Activated T-helper 1 cell treated with anti-CD3 and anti-CD28 coated beads, Interleukin-2, amount 50 U/mL, for 16 hours (primary cell): ENCODE data around the gene KLC3.
"Not testable (repeated sequence)": the region's sequence is repeated elsewhere in the genome, so short reads cannot be mapped to it uniquely, and the experiment has no call there.

ENCODE experiments used
- DNase-seq, 2 donors: peaks; one replicate each; pipeline ENCODE4 v3.0.0-alpha.2; 2020; ENCODE audit warnings: low read depth in 1 of 2, low spot score in 1 of 2

KLC3 gene

GRCh38 chr19:45315304-45315703 is 25.2 kb upstream of the KLC3 start:
- DNase-seq: no peak

- DNase-seq: no peak
Observed at GRCh38 chr19:45320997-45321775, 19.4 kb upstream of the KLC3 start.

GRCh38 chr19:45321848-45322247 is 18.7 kb upstream of the KLC3 start:
- no peak for DNase-seq

- DNase-seq: no peak
Observed at GRCh38 chr19:45322311-45322710, 18.2 kb upstream of the KLC3 start.

GRCh38 chr19:45322744-45323281 is 17.7 kb upstream of the KLC3 start, which contains the start of gene CKM:
CKM (minus strand) TSS chr19:45322875; CDS start chr19:45319713, 3,162 bp downstream.
- DNase-seq: no peak

GRCh38 chr19:45323671-45324081 is 16.9 kb upstream of the KLC3 start:
- no peak for DNase-seq

GRCh38 chr19:45324349-45324907 is 16.1 kb upstream of the KLC3 start:
- no peak for DNase-seq

- no peak for DNase-seq
Observed at GRCh38 chr19:45327404-45328143, 13.0 kb upstream of the KLC3 start.

- no peak for DNase-seq
Observed at GRCh38 chr19:45331411-45331810, 9.1 kb upstream of the KLC3 start.

GRCh38 chr19:45333609-45334303 is 6.8 kb upstream of the KLC3 start:
- no peak for DNase-seq

GRCh38 chr19:45334881-45335280 is 5.7 kb upstream of the KLC3 start:
- DNase-seq: not testable (repeated sequence)

GRCh38 chr19:45336696-45337251 is 3.8 kb upstream of the KLC3 start:
- no peak for DNase-seq

GRCh38 chr19:45339629-45340028 is 921 bp upstream of the KLC3 start:
- no peak for DNase-seq

GRCh38 chr19:45340899-45341453 is 426 bp downstream of the KLC3 start:
- DNase-seq: no peak

GRCh38 chr19:45342911-45343310 is 2.4 kb downstream of the KLC3 start:
- DNase-seq: no peak

- DNase-seq: no peak
Observed at GRCh38 chr19:45344621-45345505, 4.3 kb downstream of the KLC3 start.

GRCh38 chr19:45345506-45345860 is 4.9 kb downstream of the KLC3 start:
- no peak for DNase-seq

GRCh38 chr19:45346449-45346848 is 5.9 kb downstream of the KLC3 start:
- no peak for DNase-seq

- DNase-seq: no peak
Observed at GRCh38 chr19:45347570-45348366, 7.2 kb downstream of the KLC3 start.
